GM23338 (cell line): Measurements from ENCODE around the gene ZNF717.

ENCODE experiments used
- NANOG ChIP-seq: IDR thresholded peaks from 2 replicates; pipeline ENCODE4 v1.6.1; 2016; ENCODE audit warnings: antibody characterized with exemption, borderline replicate concordance
- POLR2AphosphoS5 ChIP-seq: IDR thresholded peaks from 2 replicates; pipeline ENCODE4 v1.6.1; 2016; ENCODE audit warnings: antibody characterized with exemption, low read depth
- TF ChIP-seq, protein P1 (sequence below), 2 experiments: fragments of 200-600 bp in 1 of 2; sonication (generic) in 1 of 2; conservative IDR thresholded peaks; 2 replicates each; pipeline versions ENCODE4 v1.5.1 to v1.6.1; 2016 to 2017; ENCODE audit warnings: antibody characterized with exemption in 2 of 2, low read depth in 2 of 2, mild to moderate bottlenecking in 2 of 2, moderate library complexity in 1 of 2
- TF ChIP-seq, protein P2 (sequence below): IDR thresholded peaks from one replicate; pipeline ENCODE4 v1.6.1; 2018; ENCODE audit warnings: antibody characterized with exemption; ENCODE audit not compliant: unreplicated experiment
- TF ChIP-seq, protein P3 (sequence below): IDR thresholded peaks from 2 replicates; pipeline ENCODE4 v1.6.1; 2016; ENCODE audit warnings: antibody characterized with exemption

DNA sequence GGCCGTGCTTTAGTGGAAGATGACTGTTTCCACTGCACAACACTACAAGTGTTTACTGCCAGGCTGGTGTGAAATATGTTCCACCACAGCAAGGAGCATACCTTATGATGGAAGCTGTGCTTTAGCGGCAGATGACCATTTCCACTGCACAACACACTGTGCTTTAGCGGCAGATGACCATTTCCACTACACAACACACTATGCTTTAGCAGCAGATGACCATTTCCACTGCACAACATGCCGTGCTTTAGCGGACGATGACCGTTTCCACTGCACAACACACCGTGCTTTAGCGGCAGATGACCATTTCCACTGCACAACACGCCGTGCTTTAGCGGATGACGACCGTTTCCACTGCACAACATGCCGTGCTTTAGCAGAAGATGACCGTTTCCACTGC is 2.8 kb downstream of the ZNF717 start:
- TF ChIP-seq POLR2AphosphoS5 (no peak), NANOG (no peak)
- TF ChIP-seq, protein P1, sequence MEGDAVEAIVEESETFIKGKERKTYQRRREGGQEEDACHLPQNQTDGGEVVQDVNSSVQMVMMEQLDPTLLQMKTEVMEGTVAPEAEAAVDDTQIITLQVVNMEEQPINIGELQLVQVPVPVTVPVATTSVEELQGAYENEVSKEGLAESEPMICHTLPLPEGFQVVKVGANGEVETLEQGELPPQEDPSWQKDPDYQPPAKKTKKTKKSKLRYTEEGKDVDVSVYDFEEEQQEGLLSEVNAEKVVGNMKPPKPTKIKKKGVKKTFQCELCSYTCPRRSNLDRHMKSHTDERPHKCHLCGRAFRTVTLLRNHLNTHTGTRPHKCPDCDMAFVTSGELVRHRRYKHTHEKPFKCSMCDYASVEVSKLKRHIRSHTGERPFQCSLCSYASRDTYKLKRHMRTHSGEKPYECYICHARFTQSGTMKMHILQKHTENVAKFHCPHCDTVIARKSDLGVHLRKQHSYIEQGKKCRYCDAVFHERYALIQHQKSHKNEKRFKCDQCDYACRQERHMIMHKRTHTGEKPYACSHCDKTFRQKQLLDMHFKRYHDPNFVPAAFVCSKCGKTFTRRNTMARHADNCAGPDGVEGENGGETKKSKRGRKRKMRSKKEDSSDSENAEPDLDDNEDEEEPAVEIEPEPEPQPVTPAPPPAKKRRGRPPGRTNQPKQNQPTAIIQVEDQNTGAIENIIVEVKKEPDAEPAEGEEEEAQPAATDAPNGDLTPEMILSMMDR (conservative IDR thresholded peaks at IDR 0.05; ENCODE audit: low read depth in 2 of 2) = no peak
- TF ChIP-seq, protein P2, sequence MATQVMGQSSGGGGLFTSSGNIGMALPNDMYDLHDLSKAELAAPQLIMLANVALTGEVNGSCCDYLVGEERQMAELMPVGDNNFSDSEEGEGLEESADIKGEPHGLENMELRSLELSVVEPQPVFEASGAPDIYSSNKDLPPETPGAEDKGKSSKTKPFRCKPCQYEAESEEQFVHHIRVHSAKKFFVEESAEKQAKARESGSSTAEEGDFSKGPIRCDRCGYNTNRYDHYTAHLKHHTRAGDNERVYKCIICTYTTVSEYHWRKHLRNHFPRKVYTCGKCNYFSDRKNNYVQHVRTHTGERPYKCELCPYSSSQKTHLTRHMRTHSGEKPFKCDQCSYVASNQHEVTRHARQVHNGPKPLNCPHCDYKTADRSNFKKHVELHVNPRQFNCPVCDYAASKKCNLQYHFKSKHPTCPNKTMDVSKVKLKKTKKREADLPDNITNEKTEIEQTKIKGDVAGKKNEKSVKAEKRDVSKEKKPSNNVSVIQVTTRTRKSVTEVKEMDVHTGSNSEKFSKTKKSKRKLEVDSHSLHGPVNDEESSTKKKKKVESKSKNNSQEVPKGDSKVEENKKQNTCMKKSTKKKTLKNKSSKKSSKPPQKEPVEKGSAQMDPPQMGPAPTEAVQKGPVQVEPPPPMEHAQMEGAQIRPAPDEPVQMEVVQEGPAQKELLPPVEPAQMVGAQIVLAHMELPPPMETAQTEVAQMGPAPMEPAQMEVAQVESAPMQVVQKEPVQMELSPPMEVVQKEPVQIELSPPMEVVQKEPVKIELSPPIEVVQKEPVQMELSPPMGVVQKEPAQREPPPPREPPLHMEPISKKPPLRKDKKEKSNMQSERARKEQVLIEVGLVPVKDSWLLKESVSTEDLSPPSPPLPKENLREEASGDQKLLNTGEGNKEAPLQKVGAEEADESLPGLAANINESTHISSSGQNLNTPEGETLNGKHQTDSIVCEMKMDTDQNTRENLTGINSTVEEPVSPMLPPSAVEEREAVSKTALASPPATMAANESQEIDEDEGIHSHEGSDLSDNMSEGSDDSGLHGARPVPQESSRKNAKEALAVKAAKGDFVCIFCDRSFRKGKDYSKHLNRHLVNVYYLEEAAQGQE = no peak
- TF ChIP-seq, protein P3, sequence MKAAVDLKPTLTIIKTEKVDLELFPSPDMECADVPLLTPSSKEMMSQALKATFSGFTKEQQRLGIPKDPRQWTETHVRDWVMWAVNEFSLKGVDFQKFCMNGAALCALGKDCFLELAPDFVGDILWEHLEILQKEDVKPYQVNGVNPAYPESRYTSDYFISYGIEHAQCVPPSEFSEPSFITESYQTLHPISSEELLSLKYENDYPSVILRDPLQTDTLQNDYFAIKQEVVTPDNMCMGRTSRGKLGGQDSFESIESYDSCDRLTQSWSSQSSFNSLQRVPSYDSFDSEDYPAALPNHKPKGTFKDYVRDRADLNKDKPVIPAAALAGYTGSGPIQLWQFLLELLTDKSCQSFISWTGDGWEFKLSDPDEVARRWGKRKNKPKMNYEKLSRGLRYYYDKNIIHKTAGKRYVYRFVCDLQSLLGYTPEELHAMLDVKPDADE = no peak
